Lung microvascular endothelial cell (primary cell): ENCODE data around the gene GIT1. TPM values are rescaled to one million over a fixed set of nuclear protein-coding genes. Genes with fewer than 3 reads are reported as not detected.
A peak's percentile ranks its signal among the peaks of the same experiment; 100 is the strongest.

Source experiments
- DNase-seq, 2 donors: peaks; one replicate each; pipeline versions ENCODE4 v3.0.0 to v3.0.0-alpha.2; 2010; ENCODE audit warnings: low read depth in 2 of 2
- total RNA-seq: library from RNA; depleted of rRNA; stranded (reverse); fragments of >200 nt; gene quantifications from 2 replicates; pipeline ENCODE4 v1.2.1, GENCODE V29; 2014

Gene GIT1
- total RNA-seq, 1 donor from 2014 or later: 35.7 TPM

DNA sequence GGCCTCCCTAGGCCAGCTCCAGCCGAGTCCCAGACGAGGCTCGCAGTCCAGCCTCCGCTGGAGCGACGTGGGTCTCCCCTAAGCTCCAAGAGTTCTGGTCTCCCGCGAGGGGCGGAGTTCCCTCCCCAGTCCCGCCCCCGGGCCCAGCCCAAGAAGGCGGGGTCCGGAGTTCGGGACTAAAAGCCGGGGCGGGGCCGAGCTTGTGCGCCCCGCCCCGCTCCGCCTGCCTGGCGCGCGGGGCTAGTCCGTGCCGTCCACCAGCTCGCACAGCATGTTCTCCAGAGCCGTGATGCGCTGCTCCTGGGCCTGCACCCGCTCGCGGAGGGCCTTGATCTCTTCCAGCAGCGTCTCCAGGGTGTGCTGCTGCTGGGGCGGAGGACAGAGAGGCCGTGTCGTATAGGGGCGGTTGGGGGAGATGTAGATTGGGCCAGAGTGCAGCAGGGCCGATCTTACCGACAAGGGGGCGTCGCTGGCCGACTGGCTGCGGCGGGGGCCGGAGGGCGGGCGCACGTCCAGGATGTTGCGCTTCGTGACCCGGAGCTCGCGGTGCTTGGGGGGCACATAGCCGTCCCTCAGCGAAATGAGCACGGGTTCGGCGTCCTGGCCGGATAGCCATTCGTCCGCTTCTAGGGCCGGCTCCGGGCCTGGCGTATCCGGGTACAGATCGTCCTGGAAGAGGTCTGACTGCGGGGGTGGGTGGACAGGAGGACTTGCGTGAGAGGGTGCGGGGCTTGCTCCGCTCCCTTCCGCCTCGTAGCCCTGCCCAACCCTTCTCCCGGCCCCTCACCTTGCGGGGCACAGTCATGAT, 26.2 kb upstream of the GIT1 start:
- DNase-seq: peak; percentile 87 to 90

DNA sequence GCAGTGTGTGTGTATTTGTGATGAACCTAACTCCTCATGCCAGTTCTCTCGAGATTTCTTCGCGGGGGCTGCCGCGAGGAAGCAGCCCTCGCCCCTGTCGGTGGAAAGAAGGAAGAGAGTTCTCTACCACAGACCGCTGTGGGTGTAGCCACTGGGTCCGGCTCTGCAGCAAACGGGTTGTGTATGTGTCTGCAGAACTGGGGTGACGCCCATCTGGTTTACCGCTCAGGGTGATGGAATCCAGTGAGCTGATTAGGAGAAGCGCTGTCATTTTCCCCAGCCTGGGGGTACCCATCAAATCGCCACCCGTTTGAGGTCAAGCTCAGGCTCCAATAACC, 25.6 kb upstream of the GIT1 start:
- no peak for DNase-seq

DNA sequence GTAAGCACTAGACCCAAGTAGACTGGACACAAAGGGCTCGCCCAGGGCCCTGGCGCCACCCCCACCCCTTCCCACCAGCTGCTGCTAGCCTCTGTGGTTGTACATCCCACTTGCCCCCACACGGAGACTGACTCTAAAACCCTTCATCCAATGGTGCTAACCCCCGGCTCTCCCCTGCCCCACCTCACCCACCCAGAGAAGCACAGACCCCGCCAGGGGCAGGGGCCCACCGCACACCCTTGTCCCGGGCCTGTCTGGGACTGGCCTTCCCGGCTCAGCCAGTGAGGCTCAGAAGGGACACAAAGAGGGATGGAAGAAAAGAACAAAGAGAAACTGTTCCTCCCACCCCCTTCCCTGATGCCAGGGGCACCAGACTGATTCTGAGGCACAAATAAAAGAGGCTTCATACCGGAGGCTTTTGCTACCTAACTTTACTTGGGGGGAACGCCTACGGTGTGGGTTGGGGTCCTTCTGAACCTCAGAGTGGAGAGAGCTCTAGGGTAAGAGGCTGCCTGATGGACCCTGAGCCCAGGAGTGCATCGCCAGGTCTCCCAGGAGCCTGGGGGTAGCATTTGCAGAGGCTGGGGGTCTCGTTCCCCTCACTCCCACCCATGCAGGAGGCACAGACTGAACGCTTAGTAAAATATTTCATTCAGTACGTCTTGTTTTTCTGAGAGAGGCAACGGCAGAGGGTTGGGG, 25.1 kb upstream of the GIT1 start:
- DNase-seq: no peak

DNA sequence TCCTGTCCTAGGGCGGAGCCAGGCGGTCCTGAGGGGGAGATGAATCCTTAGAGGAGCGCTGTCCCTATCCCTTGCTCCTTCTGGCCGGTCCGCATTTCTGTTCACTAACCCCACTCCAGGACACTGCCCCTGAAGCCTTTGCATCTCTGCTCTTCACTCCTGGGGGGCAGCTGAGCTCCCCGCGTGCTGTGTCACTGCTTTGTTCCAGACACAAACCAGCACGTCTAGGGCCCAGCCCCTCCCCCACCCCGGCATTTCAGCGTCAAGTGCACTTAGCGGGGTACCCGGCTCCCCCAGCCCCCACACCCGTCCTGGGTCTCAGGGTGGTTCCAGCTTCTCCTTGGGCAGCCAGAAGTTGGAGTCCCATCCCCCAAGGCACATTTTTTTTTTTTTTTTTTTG, 24.4 kb upstream of the GIT1 start:
- DNase-seq: no peak

DNA sequence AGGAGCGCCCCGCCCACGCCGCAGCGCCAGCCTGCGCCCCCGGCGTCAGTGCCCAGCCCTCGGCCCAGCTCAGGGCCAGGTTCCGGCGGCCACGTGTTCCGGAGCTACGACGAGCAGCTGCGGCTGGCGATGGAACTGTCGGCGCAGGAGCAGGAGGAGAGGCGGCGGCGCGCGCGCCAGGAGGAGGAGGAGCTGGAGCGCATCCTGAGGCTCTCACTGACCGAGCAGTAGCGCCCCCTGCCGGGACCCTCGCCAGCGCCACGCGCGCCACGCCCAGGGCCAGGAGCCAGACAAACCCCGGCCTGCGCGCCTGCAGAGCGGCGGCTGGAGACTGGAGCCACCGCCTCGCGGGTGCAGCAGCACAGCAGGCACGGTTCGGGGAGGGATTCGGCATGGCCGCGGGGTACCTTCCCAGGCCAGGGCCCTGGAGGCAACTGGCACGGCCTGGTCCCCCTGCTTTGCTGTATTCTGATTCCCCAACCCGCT, 23.9 kb upstream of the GIT1 start:
- DNase-seq: peak; percentile 92

DNA sequence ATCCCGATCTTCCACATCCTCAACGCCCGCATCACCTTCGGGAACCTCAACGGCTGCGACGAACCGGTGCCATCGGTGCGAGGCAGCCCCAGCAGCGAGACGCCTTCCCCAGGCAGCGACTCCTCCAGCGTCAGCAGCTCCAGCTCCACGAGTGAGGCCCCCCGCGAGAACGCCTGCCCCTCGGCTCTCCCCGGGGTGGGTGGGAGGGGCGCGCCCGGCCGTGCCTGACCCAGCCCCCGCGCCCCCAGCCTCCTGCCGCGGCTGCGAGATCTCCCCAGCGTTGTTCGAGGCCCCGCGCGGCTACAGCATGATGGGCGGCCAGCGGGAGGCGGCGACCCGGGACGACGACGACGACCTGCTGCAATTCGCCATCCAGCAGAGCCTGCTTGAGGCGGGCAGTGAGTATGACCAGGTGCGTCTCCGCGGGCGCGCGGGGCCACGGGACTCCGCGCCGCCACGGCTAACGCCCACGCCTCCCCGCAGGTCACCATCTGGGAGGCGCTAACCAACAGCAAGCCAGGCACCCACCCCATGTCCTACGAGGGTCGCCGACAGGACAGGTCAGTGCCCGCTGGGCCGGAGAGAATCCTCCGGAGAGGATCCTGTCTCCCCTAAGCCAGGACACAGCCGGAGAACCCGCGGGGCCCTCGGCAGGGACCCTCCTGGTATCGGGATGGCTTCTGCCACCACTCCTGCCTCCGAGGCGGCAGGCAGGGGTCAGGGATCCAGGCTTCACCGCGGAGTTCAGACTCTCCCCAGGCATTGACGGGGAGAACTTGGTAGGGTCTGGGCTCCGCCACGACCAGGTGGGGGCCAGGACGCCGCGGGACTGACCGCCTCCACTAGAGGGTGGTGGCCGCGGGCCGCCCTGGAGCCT, 23.2 kb upstream of the GIT1 start:
- DNase-seq: no peak

DNA sequence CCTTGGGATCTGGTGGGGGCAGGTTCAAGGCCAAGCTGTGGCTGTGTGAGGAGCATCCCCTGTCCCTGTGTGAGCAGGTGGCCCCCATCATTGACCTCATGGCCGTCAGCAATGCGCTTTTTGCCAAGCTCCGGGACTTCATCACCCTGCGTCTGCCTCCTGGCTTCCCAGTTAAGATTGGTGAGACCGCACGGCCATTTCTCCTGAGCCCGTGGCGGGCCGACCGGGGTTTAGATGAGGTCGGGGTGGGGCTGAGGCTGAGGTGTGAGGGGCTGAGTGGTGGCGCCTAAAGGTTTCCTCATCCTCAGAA, 22.6 kb upstream of the GIT1 start:
- DNase-seq: no peak

DNA sequence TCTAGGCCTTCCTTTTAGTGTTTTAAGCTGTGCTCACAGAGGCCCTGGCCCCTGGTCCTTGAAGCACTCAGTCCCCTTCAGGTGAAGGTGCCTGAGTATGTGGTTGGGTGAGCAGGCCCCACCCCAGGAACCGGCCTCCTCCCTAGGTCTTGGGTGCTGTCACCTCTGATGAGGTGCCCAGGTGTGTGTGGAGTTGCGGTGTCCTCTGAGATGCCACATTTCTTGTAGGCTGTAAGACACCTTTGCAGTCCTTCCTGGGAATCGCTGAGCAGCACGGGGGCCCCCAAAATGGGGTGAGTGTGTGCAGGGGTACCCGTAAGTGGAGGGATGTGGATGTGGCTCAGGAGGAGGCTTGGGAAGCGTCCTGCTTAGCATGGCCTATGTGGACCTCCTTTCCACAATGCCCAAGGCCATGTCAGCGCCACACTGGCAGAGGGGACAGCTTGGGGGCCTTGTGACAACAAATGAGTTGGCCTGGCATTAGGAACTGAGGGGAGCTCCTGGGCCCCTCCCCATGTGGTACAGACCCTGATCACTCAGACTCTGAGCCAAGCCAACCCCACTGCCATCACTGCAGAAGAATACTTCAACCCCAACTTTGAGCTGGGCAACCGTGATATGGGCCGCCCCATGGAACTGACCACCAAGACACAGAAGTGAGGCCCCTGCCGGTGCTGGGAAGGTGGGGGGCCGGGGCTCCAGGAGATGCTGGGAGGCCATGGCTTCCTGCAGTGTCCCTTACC, 22.1 kb upstream of the GIT1 start:
- no peak for DNase-seq

DNA sequence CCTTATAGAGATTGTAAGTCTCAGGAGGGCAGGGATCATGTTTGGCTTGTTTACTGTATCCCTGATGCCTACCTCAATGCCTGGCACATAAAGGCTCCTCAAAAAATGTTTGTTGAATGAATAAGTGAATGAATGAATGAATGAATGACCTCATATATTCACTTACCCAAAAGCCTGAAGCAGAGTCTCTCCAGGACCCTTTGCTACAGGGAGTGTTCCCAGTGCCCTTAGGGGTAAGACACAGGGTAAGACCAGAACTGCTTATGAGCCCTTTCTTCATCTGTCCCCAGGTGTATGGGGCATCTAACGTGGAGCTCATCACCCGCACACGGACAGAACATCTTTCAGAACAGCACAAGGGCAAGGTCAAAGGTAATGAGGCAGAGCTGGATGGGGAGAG, 20.9 kb upstream of the GIT1 start:
- no peak for DNase-seq

DNA sequence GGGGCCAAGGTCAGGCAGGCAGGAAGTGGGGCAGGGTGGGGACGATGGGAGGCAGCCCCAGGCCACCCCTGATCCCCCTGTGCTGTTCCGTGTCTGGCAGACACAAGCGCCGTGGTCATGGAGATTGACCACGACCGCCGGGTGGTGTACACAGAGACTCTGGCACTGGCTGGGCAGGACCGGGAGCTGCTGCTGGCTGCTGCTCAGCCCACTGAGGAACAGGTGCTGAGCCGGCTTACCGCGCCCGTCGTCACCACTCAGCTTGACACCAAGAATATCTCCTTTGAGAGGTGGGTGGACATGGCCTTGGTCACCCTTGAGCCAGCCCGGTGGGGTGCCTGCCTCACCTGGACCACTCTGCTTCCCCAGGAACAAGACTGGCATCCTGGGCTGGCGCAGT, 19.5 kb upstream of the GIT1 start:
- DNase-seq: no peak

DNA sequence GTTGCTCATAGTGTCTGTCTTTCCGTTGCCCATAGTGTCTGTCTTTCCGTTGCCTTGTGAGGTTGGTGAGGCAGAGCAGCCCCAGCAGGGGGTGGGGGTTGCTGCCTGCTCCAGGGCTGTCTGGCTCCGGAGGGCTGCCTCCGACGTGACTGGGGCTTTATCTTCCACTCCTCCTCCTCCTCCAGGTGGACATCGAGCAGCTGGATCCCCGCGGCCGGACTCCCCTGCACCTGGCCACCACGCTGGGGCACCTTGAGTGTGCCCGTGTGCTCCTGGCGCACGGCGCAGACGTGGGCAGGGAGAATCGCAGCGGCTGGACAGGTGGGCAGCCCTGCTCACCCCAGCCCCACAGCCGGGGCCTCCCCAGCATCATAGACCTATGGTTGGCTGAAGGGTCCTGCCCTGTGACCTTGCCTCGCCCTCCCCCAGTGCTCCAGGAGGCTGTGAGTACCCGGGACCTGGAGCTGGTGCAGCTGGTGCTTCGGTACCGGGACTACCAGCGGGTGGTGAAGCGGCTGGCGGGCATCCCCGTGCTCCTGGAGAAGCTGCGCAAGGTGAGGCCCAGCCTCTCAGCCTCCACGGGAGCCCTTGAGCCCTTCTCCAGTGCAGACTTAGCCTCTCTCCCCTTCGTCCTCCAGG, 18.2 kb upstream of the GIT1 start:
- DNase-seq: no peak

DNA sequence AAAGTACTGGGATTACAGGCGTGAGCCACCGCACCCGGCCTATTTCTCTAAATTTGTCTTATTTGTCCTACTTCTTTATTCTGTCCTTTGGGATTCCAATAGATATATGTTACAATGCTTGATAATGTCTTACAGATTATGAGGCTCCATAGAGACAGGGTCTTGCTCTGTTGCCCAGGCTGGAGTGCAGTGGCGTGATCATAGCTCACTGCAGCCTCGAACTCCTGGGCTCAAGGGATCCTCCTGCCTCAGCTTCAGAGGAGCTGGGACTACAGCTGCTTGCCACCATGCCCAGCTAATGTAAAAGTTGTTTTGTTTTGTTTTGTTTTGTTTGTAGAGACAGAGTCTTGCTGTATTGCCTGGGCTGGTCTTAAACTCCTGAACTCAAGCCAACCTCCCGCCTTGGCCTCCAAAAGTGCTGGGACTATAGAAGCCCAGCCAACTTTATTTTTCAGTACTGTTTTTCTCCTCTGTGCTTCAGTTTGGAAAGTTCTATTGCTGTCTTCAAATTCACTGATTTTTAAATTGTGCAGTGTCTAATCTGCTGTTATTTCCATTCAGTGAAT, 13.7 kb upstream of the GIT1 start:
- DNase-seq: no peak

DNA sequence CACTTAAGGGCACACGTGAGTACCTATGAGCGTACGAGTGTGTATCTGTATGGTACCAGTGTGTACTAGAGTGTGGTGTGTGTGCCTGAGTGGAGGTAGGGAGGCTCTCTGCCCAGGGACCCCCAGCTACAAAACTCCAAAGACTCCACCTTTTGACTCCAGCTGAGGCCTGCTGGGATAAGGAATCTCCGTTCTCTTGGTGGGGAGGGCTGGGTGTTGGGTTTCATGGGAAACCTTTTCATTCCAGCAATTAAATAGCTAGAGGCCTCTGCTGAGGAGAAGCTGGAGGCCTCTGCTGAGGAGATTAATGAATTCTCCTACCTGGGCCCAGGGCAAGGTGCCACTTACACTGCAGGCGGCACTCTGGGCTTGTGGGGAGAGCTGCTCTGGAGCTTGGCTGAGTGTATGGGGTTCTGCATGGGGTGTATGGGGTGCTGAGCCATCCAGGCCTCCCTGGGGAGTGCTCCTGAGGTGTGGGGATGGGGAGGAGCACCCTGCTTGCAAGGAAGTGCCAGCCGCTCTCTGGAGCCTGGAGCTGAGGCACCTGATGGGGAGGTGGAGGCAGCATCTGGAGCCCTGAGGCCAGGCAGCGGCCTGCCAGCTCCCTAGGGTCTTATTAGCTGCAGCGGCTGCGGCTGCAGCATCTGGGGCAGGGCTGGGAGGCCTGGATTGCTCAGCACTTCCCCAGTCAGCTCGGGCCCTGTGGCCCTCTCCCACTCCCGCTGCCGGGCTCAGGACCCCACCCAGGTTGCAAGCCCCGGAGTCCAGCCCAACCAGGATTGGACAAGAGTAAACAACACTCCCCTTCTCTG, 8.1 kb upstream of the GIT1 start:
- DNase-seq: no peak

DNA sequence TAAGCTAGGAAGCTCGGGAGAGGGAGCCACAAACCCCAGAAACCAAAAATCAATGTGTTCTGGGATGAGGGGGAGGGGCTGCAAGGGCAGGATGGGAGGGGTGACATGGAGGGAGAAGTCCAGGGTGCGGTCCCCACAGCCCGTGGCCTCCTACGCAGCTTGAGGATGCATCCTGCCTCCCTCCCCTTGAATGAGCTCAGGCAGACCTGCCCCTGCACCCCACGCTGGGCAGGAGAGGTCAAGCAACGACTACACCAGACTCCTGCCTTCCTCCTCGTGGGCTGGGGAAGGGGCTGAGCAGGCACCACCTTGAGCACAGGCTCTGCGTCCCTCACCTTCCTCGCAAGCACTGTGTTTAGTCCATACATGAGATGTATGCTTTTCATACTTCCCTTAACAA, 7.4 kb upstream of the GIT1 start:
- DNase-seq: no peak

DNA sequence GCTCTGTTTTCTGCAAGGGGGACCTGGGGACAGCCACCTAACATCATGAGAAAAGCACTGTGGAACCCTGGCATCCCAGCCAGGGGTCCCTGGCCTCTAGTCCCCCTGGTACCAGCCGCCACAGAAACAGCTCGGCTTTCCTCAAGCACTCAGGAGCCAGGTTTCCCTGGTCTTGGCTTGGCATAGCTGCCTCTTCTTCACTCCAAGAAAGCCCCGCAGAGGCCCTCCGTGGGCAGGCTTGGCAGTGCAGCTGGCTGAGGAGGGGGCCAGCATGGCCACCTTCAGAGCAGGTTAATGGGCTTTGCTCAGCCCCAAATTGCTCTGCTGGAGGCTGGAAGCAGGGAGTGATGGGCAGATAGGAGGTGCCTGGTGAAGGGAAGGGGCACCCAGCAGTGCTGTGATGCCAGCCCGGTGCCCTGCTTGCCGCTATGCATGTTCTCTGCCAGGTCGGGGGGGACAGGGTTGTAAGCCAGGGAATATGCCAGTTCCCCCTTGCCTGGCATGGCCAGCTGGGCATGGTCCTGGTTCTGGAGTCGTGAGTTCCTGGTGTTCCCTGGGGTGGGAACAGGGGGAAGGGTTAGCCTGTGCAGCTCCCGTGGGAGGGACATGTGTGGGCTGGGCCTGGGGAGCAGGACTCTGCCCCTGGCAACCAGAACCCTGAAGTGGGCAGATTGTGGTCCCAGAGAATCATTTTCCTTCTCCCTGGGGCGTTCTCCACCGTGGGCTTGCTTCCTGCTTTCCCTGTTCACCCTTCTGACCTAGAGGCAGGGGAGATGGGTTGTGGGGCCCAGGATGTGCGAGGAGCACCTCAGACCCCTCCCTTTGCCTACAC, 6.7 kb upstream of the GIT1 start:
- DNase-seq: no peak

DNA sequence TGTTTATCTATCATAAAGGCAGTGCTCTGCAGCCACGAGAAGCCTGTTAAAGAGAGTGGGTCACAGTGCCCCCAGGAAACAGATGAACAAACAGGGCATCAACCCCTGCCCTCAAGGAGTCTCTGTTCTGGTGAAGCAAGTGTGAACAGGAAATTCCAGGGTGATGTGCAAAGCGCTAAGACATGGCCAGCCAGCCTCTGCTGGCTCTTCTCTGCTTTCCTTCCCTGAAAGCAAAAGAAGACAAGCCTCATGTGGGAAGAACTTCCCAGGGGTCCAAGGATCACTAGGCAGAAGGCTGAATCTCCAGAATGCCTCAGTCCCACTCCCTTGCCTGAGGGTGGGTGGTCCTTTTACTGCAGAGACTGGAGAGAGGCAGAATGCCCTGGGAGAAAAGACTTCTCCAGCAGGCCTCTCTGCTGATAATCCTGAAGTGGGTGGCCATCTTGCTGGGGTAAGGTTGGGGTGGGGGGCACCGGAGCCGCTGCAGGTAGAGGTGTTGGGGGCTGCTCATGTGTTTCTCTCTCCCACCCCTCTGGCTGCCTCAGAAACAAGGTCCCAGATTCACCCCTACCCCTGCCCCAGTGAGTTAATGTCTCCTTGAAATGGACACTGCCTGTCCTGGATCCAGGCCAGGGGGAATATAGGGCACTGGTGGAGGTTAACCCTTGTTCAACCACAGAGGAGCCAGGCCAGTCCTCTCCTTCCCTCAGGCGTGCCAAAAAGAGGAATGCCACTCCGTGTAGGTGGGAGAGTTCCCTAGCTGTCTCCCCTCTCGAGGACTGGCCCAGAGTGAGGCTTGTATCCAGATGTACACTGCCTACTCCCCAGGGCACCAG, 5.9 kb upstream of the GIT1 start:
- no peak for DNase-seq

DNA sequence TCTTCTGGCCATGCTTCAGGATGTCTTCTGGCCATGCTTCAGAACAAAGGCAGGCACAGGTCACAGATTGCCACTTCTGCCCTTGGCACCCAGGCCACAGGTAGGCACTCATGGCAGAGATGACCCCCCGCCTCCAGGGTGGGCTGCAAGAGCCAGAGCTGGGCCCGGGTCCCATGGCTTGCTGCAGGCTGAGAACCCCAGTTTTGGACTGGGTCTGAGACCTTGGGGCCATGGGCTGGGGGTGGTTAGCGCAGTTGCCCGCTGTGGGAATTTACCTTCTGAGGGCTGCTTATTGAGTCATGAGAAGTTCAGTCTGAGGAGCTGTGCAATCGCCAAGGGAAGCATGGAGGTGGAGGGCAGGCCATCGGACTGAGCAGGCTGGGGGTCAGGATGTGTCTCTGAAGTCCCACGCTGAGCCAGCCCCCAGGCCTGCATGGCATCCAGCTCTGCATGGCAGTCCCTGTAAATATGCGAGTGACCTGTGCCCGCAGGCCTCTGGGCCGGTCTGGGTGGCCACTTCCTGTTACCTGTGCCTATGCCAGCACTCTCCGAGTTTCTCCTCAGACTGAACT, 5.2 kb upstream of the GIT1 start:
- DNase-seq: no peak
